GM12891 (cell line): ENCODE measurements around the gene AEBP1.
A peak's percentile ranks its signal among the peaks of the same experiment; 100 is the strongest.

Experiments
- DNase-seq: peaks from one replicate; pipeline ENCODE4 v3.0.0; 2011; ENCODE audit warnings: low spot score; ENCODE audit not compliant: insufficient read length
- FAIRE-seq: peaks from 2 replicates; lab custom pipeline; 2011; peaks lifted over from hg19 to GRCh38; lab: Jason Lieb, UNC
- PAX5 ChIP-seq: IDR thresholded peaks from 2 replicates; pipeline ENCODE4 v1.6.1; 2011; ENCODE audit warnings: low read length, moderate library complexity, mild to moderate bottlenecking; ENCODE audit not compliant: insufficient read depth, severe bottlenecking
- POLR2A ChIP-seq: IDR thresholded peaks from 2 replicates; pipeline ENCODE4 v1.6.1; 2011; ENCODE audit warnings: low read depth, low read length, control low read depth
- POLR2AphosphoS5 ChIP-seq: IDR thresholded peaks from 2 replicates; pipeline ENCODE4 v1.6.1; 2011; ENCODE audit warnings: low read depth, low read length, control low read depth
- POU2F2 ChIP-seq: IDR thresholded peaks from 2 replicates; pipeline ENCODE4 v1.6.1; 2011; ENCODE audit warnings: low read depth, mild to moderate bottlenecking, control low read depth, low read length, moderate library complexity
- SPI1 ChIP-seq: IDR thresholded peaks from 2 replicates; pipeline ENCODE4 v1.6.1; 2011; ENCODE audit warnings: low read depth, low read length, control low read depth
- TAF1 ChIP-seq: IDR thresholded peaks from 2 replicates; pipeline ENCODE4 v1.6.1; 2011; ENCODE audit warnings: low read depth, low read length, control low read depth

Gene AEBP1

DNA sequence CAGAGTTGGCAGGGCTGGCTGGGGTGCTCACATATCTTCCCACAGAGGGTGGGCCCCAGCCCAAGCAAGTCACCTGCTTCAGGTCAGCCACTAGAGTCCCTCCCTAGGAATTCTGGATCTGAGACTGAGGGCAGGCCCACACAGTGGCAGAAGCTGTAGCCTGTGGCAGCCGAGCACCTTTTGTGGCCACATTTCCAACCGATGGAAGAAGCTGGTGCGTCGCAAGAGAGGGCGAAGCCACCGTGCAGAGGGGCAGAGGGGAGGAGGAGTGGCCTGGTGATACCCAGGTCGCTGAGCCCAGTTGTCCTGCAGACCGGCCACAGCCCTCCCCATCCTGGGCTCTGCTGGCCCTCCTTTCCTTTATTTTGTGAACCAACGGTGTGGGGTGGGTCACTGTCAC is 27.1 kb upstream of the AEBP1 start:
- no peak for FAIRE-seq
- TF ChIP-seq PAX5: no peak
- no peak for TF ChIP-seq POU2F2
- no peak for TF ChIP-seq SPI1
- TF ChIP-seq TAF1: no peak
- TF ChIP-seq POLR2AphosphoS5: no peak
- TF ChIP-seq POLR2A: no peak
- DNase-seq: no peak

DNA sequence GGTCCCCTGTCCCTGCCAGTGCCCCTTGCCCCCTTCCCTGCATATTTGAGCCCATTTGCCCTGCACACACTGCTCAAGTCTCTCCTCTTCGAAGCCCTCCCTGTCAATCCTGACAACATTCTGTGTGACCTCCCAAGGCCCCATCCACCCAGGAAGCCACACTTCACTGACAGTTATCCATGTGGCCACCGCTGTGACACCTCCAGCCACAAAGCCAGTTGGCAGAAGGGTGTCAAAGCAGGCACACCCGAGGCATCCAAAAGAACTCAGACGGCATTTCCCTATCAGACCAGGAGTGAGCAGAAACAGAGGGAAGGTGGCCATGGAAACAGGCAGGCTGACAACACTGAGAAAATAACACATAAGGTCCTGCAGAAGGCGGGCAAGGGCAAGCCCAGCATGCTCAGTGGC is 26.5 kb upstream of the AEBP1 start:
- no peak for FAIRE-seq
- no peak for DNase-seq
- TF ChIP-seq POLR2AphosphoS5 (no peak), SPI1 (no peak), PAX5 (no peak), TAF1 (no peak), POU2F2 (no peak), POLR2A (no peak)

DNA sequence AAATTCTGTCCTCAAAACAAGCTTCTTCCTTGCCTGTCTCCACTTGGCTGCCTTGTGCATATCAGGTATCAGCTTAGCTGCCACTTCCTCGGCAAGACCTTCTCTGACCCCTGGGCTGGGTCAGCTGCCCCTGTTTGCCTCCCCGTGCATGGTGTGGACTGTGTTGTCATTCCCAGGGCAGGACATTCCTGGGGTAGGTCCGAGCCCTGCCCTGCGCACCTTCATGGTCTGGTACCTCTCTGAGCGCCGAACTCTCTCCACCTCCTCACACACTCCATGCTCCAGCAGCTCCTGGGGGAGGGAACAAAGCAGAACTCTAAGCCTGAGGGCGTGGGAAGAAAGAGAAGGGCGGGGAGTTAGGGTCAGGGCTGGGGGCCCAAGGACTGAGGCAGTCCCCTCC is 25.6 kb upstream of the AEBP1 start:
- DNase-seq: no peak
- FAIRE-seq: no peak
- TF ChIP-seq PAX5 (no peak), POU2F2 (no peak), POLR2A (no peak), TAF1 (no peak), SPI1 (no peak), POLR2AphosphoS5 (no peak)

DNA sequence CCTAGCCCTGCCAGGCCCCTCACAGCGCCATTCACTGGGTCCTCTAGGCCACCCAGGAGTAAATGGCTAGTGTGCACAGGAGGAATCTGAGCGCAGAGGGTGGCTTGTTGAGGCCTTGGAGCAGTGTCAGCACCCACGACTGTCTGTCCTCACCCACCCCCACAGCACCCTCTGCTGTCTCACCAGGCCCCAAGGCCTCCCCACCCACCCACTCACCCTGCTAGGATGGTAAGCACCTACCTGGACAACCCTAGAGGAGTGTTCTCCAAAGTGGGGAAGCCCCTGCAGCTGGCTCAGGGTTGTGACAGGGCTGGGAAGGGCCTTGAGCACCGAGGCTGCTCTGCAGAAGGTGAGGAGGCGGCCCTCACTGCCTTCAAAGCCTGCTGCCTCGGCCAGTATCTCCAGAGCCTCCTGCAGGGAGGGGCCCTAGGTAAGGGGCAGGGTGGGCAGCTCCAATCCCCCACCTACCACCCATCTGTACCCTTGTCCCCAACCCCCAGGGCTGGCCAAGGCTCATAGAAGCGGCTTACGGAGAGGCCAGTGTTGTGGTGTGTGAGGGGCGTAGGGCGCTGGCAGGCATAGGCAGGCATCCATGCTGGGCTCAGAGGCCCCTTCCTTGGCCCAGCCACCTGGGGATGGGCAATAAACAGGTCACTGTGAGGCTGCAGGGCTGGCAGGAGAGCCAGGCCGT is 24.7 kb upstream of the AEBP1 start:
- DNase-seq: no peak
- FAIRE-seq: no peak
- TF ChIP-seq POLR2A (no peak), TAF1 (no peak), POLR2AphosphoS5 (no peak), SPI1 (no peak), PAX5 (no peak), POU2F2 (no peak)

DNA sequence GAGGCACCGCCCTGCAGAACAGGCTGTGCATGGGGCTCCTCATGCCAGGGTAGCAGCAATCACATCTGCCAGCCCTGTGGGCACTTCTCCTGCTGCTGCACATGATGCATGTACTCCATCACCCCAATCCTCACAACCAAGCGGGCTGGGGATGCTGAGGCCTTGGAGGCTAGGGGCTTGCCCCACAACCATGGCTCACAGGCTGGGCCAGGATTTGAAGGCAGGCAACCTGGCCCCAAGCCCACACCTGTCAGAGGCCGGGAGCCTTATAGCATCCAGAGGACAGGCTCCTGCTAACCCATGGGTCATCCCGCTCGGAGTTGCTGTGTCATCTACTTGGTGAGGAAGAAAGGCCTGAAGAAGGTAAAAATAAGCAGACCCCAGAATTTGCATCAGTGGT is 24.0 kb upstream of the AEBP1 start:
- DNase-seq (no peak), FAIRE-seq (no peak)
- TF ChIP-seq POU2F2 (no peak), POLR2A (no peak), TAF1 (no peak), PAX5 (no peak), POLR2AphosphoS5 (no peak)

DNA sequence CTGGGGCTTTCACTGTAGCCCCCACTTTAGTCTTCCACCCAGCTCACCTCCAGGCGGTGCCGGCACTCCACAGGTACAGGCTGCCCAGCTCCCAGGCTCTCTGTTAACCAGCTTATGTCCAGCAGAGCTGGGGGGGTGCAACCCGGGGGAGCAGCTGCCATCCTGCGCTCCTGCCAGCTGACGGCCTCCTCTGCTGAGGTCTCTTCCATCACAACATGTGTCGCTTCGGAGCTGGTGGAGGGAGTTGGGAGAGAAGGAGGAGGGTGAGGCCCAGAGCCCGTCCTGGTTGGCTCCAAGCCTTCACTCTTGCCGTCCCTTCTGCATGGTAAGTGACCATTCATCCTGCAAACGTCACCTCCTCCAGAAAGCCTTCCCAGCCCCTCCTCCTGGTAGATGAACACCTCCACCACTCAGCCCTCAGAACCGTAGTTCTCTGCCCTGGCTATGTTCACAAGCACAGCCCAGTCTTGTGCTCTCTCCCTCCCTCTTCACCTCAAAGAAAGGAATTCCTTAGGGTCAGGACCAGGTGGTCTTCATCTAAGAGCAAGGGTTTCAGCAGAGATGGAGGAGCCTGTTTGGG is 23.4 kb upstream of the AEBP1 start:
- TF ChIP-seq SPI1 (no peak), PAX5 (no peak), POU2F2 (no peak), POLR2A (no peak), POLR2AphosphoS5 (no peak)

DNA sequence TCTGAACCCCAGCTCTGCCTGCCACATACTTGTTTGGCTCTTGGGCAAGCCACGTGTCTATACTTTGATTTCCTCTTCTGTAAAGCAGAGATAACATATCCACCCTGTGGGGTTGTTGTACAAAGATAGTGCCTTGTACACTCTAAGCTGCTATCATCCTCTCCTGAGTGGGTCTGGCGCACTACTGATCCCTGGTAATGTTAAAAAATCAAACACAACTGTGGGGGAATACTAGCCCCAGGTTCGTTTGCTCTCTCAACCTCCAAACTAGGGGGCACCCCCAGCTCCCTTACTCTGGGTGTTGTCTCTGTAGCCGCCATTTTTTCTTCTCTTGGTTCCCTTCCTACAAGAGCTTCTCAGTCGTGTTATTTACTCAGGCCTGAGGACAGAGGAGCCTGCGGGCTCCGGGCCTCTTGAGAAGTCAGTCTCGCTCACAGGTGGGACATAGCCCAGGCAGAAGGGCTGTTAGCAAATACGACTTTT is 22.8 kb upstream of the AEBP1 start:
- no peak for TF ChIP-seq POU2F2
- TF ChIP-seq POLR2A: peak; percentile 50; the same call in 1 of the 2 replicates
- TF ChIP-seq POLR2AphosphoS5: no peak
- DNase-seq: no peak

More for the DNA sequence above, 23.4 kb upstream of the AEBP1 start:
- DNase-seq (no peak), FAIRE-seq (no peak)

DNA sequence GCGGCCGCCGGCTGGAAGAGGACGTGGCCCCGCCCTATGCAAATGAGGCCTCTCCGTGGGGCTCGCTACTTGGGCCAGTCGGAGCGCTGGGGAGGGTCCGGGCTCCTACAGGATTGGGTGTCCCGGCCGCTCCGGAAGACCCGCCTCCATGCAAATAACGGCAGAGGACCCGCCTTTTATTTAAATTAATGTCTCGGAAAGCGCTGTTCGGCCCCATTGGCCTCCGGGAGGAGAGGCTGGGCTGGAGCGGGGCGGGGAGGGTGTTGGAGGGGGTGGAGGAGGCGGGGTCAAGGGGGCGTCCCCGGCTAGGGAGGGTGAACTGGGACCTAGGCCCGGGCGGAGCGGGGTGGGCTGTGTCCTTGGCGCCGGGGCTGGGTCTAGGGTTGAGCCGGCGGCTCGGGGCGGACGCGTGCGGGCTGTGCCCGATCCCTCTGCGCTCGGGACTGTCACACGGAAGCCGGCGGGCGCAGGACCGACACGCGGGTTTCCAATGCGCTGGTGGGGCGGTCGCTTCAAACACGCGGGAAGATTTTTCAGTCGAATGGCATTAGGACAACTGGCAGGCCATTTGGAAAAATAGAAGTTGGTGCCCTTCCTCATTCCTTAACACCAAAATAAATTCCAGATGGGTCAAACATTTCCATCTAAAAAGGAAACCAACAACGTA is 21.5 kb upstream of the AEBP1 start:
- DNase-seq (peak; percentile 97), FAIRE-seq (peak; percentile 90)
- TF ChIP-seq POU2F2 (peak; percentile 95), TAF1 (no peak)

More for the DNA sequence above, 22.8 kb upstream of the AEBP1 start:
- peak; percentile 64 for FAIRE-seq

DNA sequence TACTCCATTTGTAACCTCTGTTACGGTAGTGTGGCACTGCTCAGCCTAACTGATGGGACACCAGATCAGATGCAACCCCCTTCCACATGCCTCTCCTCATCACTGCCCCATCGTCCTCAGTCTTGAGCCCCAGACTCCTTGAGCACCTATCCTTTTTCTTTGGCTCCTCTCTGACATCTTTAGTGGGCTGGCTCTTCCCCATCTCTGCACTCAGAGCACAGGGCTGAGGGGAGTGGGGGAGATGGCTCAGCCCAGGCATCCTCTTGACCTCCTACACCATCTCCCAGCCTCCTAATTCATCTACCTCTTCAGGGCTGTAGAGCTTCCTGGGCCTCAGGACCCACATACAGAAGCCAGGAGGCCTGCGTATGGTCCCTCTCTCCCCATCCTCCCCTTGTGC is 20.3 kb upstream of the AEBP1 start:
- TF ChIP-seq SPI1 (no peak), POLR2AphosphoS5 (no peak), POLR2A (no peak), TAF1 (no peak), POU2F2 (no peak), PAX5 (no peak)
- DNase-seq: no peak
- FAIRE-seq: no peak
